ENCODE data around the gene TSPAN8.
"Not testable (repeated sequence)": the region's sequence is repeated elsewhere in the genome, so short reads cannot be mapped to it uniquely, and the experiment has no call there.

The TSPAN8 gene

DNA sequence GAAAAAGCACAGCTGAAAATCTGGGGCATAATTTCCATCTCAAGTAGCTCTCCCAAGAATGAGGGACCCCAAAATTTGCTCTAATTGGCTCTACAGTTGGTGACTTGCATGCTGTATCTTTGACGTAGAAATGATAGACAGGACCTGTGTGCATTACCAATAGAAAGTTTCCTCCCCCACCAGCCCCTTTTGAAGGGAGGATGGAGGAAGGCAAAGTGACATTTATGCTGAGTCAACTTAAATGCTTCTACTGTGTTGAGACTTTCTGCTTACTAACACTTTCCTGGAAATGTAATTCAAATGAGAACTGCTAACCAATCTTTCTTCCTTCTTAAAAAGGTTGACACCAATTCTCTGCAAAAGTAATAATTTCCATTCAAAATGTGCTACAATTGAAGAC, 31.9 kb downstream of the TSPAN8 start:
- DNase-seq (ENCODE audit: low spot score), result no peak

DNA sequence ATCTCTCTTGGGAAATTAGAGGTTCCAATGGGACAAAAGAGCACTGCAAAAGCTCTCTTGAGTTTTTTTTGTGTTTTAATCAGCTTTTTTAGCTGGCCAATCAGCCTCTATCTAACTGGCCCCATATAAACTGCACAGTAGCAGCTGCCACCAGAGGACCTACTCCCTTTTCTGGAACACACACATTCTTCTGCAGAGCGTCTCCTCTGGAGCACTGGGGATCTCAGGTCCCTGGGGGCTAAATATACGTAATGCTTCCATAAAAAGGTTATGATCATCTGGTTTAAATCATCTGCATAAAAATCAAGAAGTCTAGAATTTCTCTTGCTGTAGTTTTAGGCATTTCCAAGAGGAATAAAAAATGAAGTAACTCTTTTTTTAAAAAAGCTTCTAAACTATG, 32.3 kb downstream of the TSPAN8 start:
- DNase-seq (ENCODE audit: low spot score), result no peak

DNA sequence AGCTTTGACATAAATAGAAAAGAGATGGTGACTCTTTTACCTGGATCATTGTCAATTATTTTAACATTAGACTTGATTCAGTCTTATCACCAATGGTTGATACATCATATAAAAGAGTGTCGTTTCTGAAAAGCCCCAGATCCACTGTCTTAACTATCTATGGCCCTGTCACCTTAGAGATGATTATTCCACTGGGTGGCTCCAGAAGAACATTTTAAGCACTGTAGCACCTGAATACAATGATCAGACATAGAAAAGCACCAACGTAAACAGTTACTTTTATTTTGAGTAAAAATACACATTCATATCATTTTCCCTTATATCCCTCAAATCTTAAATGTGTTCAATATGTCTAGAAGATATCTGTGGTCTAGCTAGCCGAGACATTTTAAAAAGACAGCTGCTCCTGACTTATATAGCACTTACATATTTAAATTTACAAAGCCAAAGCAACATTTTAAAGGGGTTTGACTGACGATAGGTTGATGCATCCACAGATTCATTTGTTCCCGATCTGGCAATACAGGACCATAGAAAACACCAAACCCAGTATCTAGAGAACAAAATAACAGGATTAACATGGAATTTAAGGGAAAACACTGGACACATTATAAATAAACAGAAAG, 32.9 kb downstream of the TSPAN8 start:
- no peak for DNase-seq (ENCODE audit: low spot score)

DNA sequence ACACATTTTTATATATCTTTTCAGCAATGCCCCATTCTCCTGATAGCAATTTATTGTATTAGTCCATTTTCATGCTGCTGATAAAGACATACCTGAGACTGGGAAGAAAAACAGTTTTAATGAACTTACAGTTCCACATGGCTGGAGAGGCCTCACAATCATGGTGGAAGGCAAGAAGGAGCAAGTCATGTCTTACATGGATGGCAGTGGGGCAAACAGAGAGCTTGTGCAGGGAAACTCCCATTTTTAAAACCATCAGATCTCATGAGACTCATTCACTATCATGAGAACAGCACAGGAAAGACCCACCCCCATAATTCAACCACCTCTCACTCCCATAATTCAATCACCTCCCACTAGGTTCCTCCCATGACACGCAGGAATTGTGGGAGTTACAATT, 44.7 kb downstream of the TSPAN8 start:
- DNase-seq (ENCODE audit: low spot score), result not testable (repeated sequence)

DNA sequence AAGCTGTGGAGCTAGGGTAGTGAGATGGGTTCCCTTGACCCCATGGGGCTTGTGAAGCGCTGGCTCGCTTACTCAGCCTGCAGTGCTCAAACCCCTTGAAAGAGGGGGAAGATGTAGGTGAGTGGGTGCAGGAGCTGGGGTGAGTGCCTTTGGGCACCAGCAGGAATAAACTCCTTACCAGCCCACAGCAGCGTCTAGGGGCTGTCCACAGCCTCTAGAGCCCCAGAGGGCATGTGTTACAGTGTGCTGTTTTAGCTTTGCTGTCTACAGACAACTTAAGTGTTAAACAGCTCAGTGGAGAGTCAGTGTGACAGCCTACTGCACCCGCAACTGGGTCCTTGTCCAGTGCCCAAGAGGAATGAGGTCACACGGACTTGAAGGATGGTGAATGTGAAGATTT, 48.0 kb downstream of the TSPAN8 start:
- no peak for DNase-seq (ENCODE audit: low spot score)

DNA sequence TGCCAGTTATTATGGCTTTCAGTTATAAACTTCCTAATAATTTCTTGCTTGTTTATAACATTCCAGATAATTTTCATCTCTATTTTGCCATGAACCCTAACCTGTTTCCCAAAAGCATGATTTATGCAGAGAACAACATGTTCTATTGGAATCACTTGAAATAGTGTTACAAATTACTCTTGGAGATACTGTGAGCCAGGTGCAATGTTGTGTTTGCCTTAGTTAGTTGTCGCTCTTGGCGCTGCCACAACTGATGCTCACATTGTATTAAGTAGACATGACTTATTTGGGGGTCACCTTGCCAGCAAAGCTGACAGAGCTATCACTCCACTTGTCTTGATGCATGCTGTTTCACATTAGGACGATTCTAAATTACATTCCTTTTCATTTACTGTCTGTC, 49.4 kb downstream of the TSPAN8 start:
- no peak for DNase-seq (ENCODE audit: low spot score)

DNA sequence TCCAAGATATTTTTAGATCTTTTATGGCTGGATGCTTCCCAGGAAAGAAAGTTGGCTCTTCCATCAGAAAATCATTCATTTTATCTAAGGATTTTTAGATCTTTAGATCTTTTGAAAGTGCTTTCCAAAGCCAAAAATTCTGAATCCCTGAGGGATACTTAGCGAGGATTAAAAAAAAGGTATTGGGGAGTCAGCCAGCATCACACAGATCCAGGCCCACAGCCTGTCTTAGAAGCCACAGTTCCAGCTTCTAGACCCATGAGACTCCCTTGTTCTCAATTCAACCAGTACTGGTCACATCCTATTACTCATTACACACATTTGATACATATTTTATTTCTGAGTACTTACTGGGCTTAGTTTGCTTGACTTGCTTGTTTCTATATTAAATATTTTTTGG, 49.9 kb downstream of the TSPAN8 start:
- no peak for DNase-seq (ENCODE audit: low spot score)

DNA sequence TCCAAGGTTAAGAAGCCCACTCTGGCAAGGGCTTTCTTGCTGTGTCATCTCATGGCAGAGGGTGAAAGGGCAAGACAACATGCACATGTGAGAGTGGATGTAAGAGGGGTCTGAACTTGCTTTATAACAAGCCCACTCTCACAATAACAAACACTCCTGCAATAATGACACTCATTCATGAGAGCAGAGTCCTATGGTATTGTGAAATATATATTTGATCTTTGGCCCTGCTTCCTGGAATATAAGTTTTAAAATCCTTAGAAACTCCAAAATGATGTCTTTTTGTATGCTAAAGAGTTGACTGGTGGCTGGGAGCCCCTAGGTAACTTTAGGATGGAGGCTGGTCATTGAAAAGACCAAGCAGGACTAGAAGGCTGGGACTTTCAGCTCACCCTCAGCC, 51.8 kb downstream of the TSPAN8 start:
- no peak for DNase-seq (ENCODE audit: low spot score)

DNA sequence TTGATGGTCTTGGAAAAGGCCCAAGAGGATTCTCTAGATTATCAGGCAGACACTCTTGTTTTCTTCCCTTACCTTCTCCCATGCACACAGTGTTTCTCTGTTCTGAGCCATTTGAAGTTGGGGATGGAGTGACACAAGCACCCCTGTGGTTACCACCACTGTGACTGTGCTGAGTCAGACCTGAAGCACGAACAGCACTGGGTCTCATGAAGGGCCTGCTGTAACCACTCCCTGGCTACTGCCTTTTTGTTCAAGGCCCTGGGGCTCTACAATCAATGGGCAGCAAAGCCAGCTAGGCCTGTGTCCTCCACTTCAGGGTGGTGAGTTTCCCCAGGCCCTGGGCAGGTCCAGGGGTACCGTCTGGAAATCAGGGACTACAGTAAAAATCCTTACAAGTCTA, 65.5 kb downstream of the TSPAN8 start:
- no peak for DNase-seq (ENCODE audit: low spot score)

DNA sequence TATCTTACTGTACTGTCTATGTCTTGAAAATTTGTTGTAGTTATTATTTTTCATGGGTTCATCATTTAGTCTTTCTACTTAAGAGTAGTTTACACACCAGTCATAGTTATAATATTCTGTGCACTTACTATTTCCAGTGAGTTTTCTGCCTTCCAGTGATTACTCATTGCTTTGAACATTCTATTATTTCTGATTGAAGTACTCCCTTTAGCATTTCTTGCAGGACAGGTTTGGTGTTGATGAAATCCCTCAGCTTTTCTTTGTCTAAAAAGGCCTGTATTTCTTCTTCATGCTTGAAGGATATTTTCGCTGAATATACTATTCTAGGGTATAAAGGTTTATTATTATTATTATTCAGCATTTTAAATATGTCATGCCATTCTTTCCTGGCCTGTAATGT, 66.8 kb downstream of the TSPAN8 start:
- DNase-seq (ENCODE audit: low spot score), result no peak

DNA sequence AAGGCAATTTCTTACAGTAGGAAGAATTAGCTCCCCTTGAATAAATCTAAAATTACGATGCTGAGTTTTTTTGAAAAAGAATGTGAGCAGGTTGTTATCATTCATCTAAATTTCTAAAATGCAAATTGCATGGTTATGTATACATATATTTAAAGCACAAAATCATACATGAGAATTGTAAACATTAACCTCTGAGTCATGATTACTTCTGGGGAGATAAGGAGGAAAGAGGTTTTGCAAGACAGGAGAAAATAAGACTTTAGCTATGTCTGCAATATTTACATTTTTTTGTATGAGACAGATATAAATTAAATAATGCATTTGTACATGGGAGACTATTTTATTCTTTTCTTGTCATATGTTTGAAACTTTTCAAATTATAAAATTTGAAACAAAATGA, 72.2 kb downstream of the TSPAN8 start:
- DNase-seq (ENCODE audit: low spot score), result no peak

DNA sequence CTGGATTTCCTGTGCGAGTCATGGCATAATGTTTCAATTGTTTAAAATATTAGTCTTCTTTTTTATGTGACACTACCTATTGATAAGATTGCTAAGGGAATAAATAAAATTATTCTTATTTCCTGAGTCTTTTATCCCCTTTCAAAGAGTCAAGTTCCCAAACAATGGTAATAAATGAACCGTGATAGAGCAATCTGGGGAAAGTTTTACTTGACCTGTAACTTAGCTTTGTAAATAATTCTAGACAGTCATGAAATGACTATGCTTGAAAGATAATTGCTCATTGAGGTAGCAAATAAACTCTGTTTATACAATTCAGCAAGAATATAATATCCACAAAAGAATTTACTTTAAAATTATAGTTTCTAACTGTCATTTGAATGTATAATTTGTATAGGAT, 82.1 kb downstream of the TSPAN8 start:
- no peak for DNase-seq (ENCODE audit: low spot score)

All from ecto neural progenitor cell (in vitro differentiated cells).